HG03378 (cell line): ENCODE results near the gene PSMD6.

ENCODE experiments used
- ATAC-seq: cut with Tn5 transposase; IDR thresholded peaks from one replicate; pipeline ENCODE4 v1.9.1; 2021; ENCODE audit warnings: mild to moderate bottlenecking, moderate library complexity; ENCODE audit not compliant: unreplicated experiment

PSMD6 gene

GRCh38 chr3:64023187-64023860 lies at the start of gene PSMD6:
Gene PSMD6, minus strand, starts transcription at chr3:64023494. Its CDS starts 75 bp downstream, at chr3:64023419.
- ATAC-seq = peak; percentile 89

DNA sequence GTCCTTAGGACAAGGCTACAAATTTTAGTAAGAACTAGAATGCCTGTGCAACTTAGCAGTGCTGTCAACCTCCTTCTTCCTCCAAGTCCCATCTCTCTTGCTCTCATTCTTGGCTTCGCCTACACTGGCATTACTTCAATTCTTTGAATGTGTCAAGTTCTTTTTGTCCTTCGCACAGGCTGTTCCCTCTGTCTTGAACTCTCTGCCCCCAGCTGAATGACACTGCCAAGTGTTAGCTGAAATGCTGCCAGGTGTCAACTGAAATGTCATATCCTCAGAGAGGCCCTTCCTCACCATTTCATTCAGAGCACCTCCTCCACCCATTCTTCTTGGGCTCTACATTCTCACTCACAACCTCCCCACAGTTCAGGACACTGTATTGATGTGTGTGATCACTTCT lies 48.8 kb upstream of the PSMD6 start:
- ATAC-seq = no peak

- no peak for ATAC-seq
These were observed 47.4 kb upstream of the PSMD6 start for GRCh38 chr3:64070704-64071103.

- ATAC-seq = no peak
These were observed 44.4 kb upstream of the PSMD6 start for GRCh38 chr3:64067506-64068346.

DNA sequence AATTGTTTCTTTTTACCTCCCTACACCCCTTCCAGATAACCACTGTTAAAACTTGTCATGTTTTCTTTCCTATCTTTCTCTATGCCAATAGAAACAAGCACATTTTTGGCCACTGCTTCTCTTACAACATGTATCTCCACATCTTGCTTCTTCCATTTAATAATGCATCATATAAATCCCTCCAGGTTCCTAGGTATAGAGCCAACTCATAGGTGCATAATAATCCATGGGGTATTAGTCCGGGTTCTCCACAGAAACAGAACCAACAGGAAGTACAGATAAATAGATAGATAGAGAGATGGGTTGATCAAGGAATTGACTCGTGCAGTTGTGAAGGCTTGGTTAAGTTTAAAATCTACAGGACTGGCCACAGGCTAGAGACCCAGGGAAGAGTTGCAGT lies 41.5 kb upstream of the PSMD6 start:
- ATAC-seq = no peak

- no peak for ATAC-seq
These were observed 40.7 kb upstream of the PSMD6 start for GRCh38 chr3:64063983-64064438.

GRCh38 chr3:64063207-64063982 lies 40.1 kb upstream of the PSMD6 start:
- ATAC-seq = no peak

- ATAC-seq = no peak
These were observed 38.3 kb upstream of the PSMD6 start for GRCh38 chr3:64061628-64062027.

GRCh38 chr3:64059484-64060175 lies 36.3 kb upstream of the PSMD6 start:
- no peak for ATAC-seq

DNA sequence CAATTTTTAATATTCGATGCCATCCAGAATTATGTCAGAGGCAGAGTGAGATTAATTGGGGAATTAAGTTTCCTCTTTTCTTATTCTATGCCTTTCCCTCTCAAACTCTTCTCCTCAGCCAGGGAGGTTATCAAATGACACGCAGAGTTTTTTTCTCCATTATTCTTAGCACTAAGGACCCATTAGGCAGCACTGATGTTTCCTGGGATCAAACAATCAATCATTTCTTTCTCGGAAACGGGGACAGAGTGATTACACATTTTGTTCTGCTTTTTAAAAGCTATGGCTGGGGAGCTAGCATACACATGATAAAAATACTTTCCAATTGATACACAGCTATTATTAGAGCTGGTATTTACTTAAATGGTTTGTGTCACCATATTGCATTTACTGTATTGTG lies 35.3 kb upstream of the PSMD6 start:
- ATAC-seq = no peak

DNA sequence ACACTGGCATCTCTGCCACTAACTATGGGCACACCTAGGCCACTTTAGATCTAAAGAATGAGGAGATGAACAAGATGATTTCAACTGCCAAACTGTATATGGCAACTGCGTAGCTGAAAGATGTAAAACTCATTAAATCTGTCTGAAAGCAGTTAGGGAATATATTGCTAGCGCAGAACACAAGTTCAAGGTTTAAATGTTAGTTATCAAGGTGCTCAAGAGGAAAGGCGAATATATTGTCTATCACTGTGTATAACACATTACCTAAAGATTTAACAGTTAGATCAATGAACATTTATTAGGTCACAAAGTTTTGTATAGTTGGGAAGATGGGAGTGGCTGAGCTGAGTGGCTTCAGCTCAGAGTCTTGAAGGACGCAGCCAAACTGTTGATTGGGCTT lies 33.9 kb upstream of the PSMD6 start:
- no peak for ATAC-seq

GRCh38 chr3:64056606-64057180 lies 33.4 kb upstream of the PSMD6 start:
- no peak for ATAC-seq

DNA sequence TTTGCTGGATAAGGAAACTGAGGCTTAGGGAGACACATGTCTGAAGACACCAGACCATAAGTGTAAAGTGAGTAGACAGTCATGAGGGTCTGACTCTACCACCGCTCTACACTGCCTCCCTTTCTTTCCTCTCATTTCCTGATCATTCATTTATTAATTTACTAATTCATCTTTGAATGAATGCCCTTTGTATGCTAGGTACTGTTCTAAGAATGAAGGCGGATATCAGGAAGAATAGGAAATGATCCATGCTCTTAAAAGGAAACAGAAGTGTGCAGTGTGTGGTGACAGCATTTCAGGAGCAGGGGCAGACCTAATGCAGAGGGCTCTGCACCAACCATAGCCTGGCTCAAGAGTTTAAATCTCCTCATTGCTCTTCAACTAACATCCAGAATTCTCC lies 31.8 kb upstream of the PSMD6 start:
- no peak for ATAC-seq

GRCh38 chr3:64054488-64054887 lies 31.2 kb upstream of the PSMD6 start:
- no peak for ATAC-seq

- ATAC-seq = no peak
These were observed 30.3 kb upstream of the PSMD6 start for GRCh38 chr3:64053581-64053980.

DNA sequence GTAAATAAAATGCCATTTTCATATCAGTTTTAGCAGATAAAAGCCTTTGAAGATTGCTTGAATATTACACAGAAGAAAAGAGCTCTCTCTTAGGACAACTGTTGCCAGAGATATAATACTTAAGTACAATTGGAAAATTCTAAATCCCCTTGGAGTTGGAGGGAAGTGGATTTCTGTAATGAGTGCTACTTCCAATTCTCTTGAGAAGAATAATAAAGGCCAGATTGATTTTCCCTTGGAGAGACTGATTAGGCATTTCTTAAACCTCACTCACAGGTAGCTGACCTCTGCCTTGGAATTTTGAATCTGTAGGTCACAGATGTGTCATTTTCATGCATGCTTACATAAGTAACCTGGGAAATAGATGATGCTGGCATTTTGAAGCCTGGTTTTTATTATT lies 29.8 kb upstream of the PSMD6 start:
- ATAC-seq = no peak

DNA sequence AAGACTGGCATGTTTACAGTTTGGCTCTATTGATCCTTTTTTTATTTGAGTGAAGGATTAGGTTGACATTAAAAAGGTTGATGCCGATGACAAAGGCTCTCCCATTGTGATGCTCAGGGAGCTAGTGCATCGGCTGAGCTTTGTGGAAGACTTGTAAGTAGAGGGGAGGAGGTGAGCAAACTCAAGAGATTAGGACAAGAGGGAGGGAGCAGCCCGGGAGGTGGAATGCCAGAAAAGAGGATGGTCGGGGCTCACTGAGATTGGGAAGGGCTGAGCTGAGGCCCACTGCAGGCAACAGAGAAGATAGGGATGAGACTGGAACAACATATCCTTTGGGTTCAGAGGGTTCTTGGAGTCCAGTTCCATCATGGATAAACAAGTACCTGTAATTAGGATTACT lies 26.5 kb upstream of the PSMD6 start:
- ATAC-seq = no peak

DNA sequence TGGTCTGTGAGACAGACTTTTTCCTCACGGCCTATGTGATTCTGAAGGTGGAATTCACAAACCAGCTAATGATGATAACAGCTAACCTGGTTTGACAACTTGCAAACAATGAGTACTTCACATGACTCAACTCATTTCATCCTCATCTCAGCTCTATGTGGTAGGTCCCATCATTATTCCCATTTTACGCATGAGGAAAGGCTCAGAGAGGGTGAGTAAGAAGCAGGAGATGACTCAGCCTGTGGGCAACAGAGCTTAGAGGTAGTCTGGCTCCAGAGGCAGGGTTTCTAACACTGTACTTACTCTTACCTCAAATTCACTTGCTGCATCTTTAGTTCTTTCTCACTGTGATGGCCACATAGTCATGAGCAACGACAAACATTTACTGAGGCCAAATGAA lies 25.8 kb upstream of the PSMD6 start:
- ATAC-seq = no peak

DNA sequence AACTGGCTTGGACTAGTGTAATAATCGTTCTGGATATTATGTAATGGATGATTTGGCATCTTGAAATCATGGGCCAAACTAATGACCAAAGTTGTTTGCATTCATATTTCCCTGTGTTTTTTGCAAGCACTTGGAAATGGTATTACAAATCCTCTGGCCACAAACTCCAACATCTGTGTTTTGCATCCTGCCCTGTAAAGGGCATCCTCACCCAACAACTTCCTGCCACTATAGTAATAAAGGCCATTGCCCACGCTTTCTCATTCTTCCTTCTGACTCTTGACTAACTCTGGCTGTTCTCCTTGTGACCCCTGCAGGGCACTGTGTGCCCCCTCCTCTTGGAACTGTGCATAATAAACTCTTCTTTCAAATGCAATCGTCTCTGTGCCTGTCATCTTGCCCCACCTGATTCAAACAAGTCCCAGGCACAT lies 25.4 kb upstream of the PSMD6 start:
- ATAC-seq = no peak

- ATAC-seq = no peak
These were observed 24.5 kb upstream of the PSMD6 start for GRCh38 chr3:64047787-64048186.
